SKM-1 treated with dmso at 0.1 percent for 144 hours (cell line): Measurements from ENCODE around the gene FYB1.
"Not testable (repeated sequence)": the region's sequence is repeated elsewhere in the genome, so short reads cannot be mapped to it uniquely, and the experiment has no call there.

Experiments used
- DNase-seq: peaks from one replicate; lab custom pipeline; 2025; ENCODE audit not compliant: unreplicated experiment; lab: John Stamatoyannopoulos, UW

FYB1 gene

GRCh38 chr5:39219437-39219836, at the start of gene FYB1:
TSS of gene FYB1 (minus strand) at chr5:39219563. CDS start at chr5:39202960, 16,603 bp downstream.
- DNase-seq: peak; percentile 97

- DNase-seq: no peak
Observed at GRCh38 chr5:39267186-39267585, 47.8 kb upstream of the FYB1 start.

- no peak for DNase-seq
Observed at GRCh38 chr5:39266442-39266841, 47.1 kb upstream of the FYB1 start.

GRCh38 chr5:39264528-39264927, 45.2 kb upstream of the FYB1 start:
- DNase-seq: no peak

- DNase-seq: no peak
Observed at GRCh38 chr5:39262981-39263380, 43.6 kb upstream of the FYB1 start.

GRCh38 chr5:39260095-39260494, 40.7 kb upstream of the FYB1 start:
- no peak for DNase-seq

GRCh38 chr5:39257554-39257953, 38.2 kb upstream of the FYB1 start:
- no peak for DNase-seq

GRCh38 chr5:39256477-39257235, 37.3 kb upstream of the FYB1 start:
- no peak for DNase-seq

- DNase-seq: no peak
Observed at GRCh38 chr5:39255406-39255805, 36.0 kb upstream of the FYB1 start.

- DNase-seq: no peak
Observed at GRCh38 chr5:39254671-39255070, 35.3 kb upstream of the FYB1 start.

GRCh38 chr5:39253196-39253595, 33.8 kb upstream of the FYB1 start:
- no peak for DNase-seq

- no peak for DNase-seq
Observed at GRCh38 chr5:39249564-39250274, 30.4 kb upstream of the FYB1 start.

- no peak for DNase-seq
Observed at GRCh38 chr5:39249069-39249468, 29.7 kb upstream of the FYB1 start.

- DNase-seq: no peak
Observed at GRCh38 chr5:39240750-39241149, 21.4 kb upstream of the FYB1 start.

GRCh38 chr5:39238366-39239105, 19.2 kb upstream of the FYB1 start:
- no peak for DNase-seq

- DNase-seq: no peak
Observed at GRCh38 chr5:39236718-39237117, 17.4 kb upstream of the FYB1 start.

GRCh38 chr5:39235648-39236047, 16.3 kb upstream of the FYB1 start:
- DNase-seq: no peak

- DNase-seq: not testable (repeated sequence)
Observed at GRCh38 chr5:39234494-39234893, 15.1 kb upstream of the FYB1 start.

GRCh38 chr5:39233783-39234182, 14.4 kb upstream of the FYB1 start:
- DNase-seq: no peak

- no peak for DNase-seq
Observed at GRCh38 chr5:39231705-39232525, 12.6 kb upstream of the FYB1 start.

- DNase-seq: peak; percentile 4
Observed at GRCh38 chr5:39228596-39228995, 9.2 kb upstream of the FYB1 start.
